ENCODE data around the gene PARP8.
"Not testable (repeated sequence)": the region's sequence is repeated elsewhere in the genome, so short reads cannot be mapped to it uniquely, and the experiment has no call there.

Gene PARP8

DNA sequence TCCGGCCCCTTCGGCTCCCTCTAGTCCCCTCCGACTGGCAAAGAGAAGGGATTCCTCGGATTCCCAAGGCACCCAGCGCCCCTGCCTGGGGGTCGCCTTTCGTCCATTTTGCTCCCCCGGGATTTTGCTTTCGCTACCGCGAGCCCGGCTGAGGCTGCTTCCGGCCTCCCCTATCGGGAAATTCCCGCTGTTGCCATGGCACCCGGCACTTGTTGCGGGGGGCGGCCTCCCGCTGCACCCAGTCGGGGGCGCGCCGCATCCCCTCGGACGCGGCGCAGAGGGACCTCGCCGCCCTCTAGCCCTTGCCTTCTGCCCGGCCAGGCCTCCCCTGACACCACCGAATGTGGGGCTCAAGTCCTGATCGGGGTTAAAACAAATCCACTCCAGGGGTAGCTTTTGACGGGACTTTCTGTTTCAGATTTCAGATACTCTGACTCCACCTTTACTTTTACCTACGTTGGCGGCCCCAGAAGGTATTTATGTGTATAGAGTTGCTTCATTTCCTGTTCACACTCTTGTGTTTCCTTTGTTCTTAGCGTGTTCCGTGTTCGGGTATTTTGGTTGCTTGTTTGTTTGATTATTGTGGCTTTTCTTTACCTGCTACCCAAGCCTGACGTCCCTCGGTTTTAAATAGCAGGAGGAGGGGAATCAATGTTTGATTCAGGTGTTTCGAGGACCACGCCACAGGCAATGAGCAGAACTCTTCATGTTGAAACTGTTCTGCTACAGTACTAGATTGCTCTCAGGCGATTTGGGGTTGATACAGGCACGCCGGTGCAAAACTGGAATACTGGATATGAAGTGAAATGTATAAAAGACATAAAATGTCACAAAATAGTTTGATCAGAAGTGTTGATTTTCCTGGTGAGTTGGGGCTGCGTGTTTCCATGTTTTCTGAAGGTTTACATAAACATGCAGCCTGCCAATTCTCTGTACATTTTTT, 1.5 kb downstream of the PARP8 start:
- peak overlapping the region; percentile 66 for H3K27ac ChIP-seq
- no peak for TF ChIP-seq ZFX (IDR thresholded peaks at IDR 0.05)
- TF ChIP-seq, protein P1, sequence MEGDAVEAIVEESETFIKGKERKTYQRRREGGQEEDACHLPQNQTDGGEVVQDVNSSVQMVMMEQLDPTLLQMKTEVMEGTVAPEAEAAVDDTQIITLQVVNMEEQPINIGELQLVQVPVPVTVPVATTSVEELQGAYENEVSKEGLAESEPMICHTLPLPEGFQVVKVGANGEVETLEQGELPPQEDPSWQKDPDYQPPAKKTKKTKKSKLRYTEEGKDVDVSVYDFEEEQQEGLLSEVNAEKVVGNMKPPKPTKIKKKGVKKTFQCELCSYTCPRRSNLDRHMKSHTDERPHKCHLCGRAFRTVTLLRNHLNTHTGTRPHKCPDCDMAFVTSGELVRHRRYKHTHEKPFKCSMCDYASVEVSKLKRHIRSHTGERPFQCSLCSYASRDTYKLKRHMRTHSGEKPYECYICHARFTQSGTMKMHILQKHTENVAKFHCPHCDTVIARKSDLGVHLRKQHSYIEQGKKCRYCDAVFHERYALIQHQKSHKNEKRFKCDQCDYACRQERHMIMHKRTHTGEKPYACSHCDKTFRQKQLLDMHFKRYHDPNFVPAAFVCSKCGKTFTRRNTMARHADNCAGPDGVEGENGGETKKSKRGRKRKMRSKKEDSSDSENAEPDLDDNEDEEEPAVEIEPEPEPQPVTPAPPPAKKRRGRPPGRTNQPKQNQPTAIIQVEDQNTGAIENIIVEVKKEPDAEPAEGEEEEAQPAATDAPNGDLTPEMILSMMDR (conservative IDR thresholded peaks at IDR 0.05), result no peak

DNA sequence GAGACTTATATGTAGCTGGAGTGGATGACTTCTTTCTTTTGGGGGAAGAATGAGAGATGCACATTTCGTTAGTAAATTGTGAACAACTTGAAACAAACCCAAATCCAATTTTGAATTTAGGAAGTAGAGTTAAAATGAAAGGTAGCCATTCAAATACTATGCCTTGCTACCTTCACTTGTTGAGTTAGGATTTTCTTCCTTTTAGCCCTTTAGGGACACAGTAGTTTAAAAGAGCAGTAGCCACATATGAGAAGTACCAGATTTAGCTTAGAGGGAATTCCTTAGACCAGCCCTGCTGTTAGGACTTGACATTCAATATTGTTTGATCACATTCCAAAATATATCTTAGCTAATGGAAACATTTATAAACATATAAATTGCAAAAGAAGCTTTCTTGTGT, 2.2 kb downstream of the PARP8 start:
- not testable (repeated sequence) for H3K27ac ChIP-seq

DNA sequence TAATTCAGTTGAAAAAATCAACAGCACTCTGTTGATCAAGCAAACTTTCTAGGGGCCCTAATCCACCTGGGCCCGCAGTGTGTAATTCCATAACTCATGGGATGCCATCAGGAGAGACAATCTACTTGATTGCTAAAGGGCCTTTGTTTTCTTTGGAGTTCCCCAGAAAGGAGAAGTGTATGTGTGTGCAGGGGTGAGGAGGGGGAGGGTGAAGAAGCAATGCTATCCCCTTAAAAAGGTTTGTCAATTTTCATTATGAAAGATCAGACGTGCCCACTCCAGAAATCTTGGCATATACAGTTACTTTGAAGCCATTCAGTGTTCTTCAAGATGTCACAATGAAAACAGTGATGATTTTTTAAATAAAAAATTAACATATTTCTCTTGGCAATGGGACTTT, 6.2 kb downstream of the PARP8 start:
- H3K27ac ChIP-seq, result no peak overlapping the region
- TF ChIP-seq ZFX (IDR thresholded peaks at IDR 0.05), result no peak
- TF ChIP-seq, protein P1 (conservative IDR thresholded peaks at IDR 0.05), result no peak

DNA sequence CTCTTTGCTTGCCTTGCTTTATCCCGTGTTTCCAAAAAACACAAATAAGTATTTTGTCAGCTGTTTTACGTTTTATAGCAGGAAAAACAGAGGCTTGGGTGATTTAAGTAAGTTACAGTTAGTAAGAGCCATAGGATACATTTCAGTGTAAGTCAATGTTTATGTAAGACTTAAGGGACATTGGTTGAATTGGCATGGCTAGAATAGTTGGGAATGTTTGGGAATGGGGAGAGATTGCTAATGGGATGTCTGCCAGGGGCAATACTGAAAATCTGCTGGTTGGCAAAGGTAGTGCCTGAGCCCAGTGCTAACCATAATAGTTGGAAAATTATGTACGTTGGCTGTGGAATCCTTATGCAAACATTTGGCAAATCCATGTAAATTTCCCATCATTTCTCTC, 7.0 kb downstream of the PARP8 start:
- not testable (repeated sequence) for H3K27ac ChIP-seq

DNA sequence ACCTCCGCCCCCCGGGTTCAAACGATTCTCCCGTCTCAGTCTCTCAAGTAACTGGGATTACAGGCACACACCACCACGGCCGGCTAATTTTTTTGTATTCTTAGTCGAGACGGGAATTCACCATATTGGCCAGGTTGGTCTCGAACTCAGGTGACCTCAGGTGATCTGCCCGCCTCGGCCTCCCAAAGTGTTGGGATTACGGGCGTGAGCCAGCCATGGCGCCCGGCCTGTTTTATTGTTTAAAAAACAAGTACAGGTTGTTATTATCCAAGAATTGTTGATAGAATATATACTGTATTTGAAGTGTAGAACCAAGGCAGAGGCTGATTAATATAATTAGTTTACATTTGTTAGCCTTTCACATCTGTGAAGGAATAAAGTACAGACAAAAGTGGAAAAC, 8.9 kb downstream of the PARP8 start:
- no peak overlapping the region for H3K27ac ChIP-seq
- TF ChIP-seq, protein P1 (conservative IDR thresholded peaks at IDR 0.05), result no peak
- TF ChIP-seq ZFX (IDR thresholded peaks at IDR 0.05), result no peak

DNA sequence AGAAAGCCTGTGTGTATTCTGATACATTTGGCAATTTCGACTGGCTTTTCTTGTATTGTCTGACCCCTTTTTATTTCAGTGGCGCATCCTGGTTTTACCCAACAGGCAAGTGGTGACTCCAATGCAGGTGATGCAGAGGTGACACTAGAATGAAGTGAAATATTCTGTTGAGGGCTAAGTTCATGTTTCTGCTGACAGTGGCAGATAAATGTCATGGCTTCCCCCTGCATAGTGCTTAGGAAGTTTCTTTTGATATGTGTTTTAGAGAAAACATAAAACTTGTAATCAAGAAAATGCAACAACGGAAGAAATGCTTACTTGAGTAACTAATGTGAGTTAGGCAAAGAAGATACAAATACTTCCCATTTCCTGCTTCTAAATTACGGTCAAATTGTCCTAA, 13.1 kb downstream of the PARP8 start:
- not testable (repeated sequence) for H3K27ac ChIP-seq

DNA sequence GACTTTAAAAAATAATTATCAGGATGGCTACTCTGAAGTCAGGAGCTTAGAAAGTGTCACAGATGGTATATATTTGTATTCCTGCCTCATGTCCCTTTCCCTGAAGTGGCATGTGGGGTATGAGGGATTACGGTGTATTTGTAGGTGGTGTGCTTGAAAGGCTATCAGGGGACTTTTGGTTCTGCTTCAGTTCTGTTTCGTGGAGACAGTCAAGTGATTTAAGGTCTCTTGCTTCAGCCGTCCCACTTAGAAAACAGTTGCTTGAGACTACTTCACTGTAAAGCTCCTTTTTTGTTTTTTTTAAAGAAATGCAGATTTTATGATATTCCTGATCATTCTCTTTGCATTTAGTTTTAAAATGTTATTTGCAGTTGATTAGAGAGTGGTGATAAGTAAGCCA, 18.3 kb downstream of the PARP8 start:
- H3K27ac ChIP-seq, result no peak overlapping the region
- TF ChIP-seq, protein P1 (conservative IDR thresholded peaks at IDR 0.05), result no peak
- no peak for TF ChIP-seq ZFX (IDR thresholded peaks at IDR 0.05)

DNA sequence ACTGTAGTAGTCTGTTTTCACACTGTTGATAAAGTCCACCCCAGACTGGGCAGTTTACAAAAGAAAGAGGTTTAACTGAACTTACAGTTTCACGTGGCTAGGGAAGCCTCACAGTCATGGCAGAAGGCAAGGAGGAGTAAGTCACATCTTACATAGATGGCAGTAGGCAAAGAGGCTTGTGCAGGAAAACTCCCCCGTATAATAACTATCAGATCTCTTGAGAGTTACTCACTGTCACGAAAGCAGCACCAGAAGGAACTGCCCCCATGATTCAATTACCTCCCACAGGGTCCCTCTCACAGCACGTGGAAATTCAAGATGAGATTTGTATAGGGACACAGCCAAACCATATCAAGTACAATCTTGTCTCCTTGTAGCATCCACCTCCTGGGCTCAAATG, 21.1 kb downstream of the PARP8 start:
- no peak for TF ChIP-seq ZFX (IDR thresholded peaks at IDR 0.05)
- TF ChIP-seq, protein P1 (conservative IDR thresholded peaks at IDR 0.05), result no peak
- no peak overlapping the region for H3K27ac ChIP-seq

DNA sequence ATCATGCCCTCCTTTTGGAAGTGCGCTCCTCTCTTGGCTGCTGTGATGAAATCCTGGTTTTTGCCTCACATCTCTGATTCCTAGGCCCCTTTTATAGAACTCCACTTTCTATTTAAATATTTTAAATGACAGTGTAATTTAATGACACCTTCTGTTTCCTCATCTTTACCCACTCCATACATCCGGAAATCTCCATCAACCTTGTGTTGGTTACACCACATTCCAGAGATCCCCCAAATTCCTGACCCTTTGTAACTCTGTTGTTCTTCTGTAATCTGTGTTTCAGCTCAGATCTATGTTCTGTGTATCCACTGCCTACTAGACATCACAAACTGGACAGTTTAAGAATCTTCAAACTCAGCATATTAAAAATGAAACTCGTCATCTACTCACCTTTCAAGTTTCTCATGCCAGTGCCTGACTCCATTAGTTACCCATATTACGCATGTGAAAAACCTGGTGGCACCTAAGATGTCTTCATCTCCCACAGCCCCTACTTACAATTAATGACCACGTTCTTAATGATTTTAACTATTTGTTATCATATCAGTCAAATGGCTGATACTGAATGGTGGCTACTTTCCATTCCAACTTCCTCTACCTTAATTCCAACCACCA, 25.1 kb downstream of the PARP8 start:
- no peak for TF ChIP-seq ZFX (IDR thresholded peaks at IDR 0.05)
- TF ChIP-seq, protein P1 (conservative IDR thresholded peaks at IDR 0.05), result no peak

More for the DNA sequence above, 25.1 kb downstream of the PARP8 start:
- H3K27ac ChIP-seq, result no peak overlapping the region

Measured in C4-2B (cell line).